SK-N-SH (cell line): Measurements from ENCODE around the gene GPC5. TPM values are rescaled to one million over a fixed set of nuclear protein-coding genes. Genes with fewer than 3 reads are reported as not detected.

Experiments used
- CTCF ChIA-PET: fragments of 300-600, 350-600 bp; formaldehyde crosslinking; extraction: SDS; loops from one replicate; lab custom pipeline; 2021; lab: Yijun Ruan, JAX
- POLR2A ChIA-PET: fragments of 350-600 bp; sonication (Branson Sonifier 250); formaldehyde crosslinking; extraction: SDS; loops from one replicate; lab custom pipeline; 2020; ENCODE audit warnings: antibody characterized with exemption, inconsistent platforms; lab: Yijun Ruan, JAX
- DNase-seq: peaks from one replicate; pipeline ENCODE4 v3.0.0; 2012
- H2AFZ ChIP-seq: fragments of 200-600 bp; sonication (generic); 2 replicates; pipeline ENCODE4 v1.8.1; 2016; ENCODE audit warnings: antibody characterized with exemption, mild to moderate bottlenecking, low read depth
- H3F3A ChIP-seq: fragments of 200-600 bp; sonication (generic); replicated peaks from 2 replicates; pipeline ENCODE3; 2016; ENCODE audit warnings: antibody characterized with exemption, mild to moderate bottlenecking; ENCODE audit not compliant: insufficient read depth
- H3K27ac ChIP-seq, 2 experiments: fragments of 200-500 bp in 1 of 2; fragments of 200-600 bp in 1 of 2; sonication (Bioruptor generic) in 1 of 2; sonication (generic), shearing (Covaris generic) in 1 of 2; 2 replicates each; pipeline versions ENCODE4 v1.5.1 to v1.6.1; 2014 to 2016; ENCODE audit warnings: low read depth in 2 of 2, inconsistent platforms in 1 of 2, low read length in 1 of 2, mild to moderate bottlenecking in 1 of 2, mixed read lengths in 1 of 2
- H3K27me3 ChIP-seq: fragments of 200-600 bp; sonication (generic), shearing (Covaris generic); 2 replicates; pipeline ENCODE4 v1.6.1; 2016; ENCODE audit warnings: mixed run types; ENCODE audit not compliant: insufficient read depth
- H3K36me3 ChIP-seq, 2 experiments: fragments of 200-500 bp in 1 of 2; fragments of 200-600 bp in 1 of 2; sonication (Bioruptor generic) in 1 of 2; sonication (generic) in 1 of 2; replicated peaks in 1 of 2; 2 replicates each; pipeline versions ENCODE3 to v1.5.1; 2014 to 2016; ENCODE audit warnings: low read length in 1 of 2, mild to moderate bottlenecking in 1 of 2; ENCODE audit not compliant: insufficient read depth in 2 of 2, control insufficient read depth in 1 of 2
- H3K4me1 ChIP-seq, 2 experiments: fragments of 200-500 bp in 1 of 2; fragments of 200-600 bp in 1 of 2; sonication (Bioruptor generic) in 1 of 2; sonication (generic), shearing (Covaris generic) in 1 of 2; 2 replicates each; pipeline versions ENCODE4 v1.5.1 to v1.6.1; 2014 to 2016; ENCODE audit warnings: low read depth in 1 of 2, low read length in 1 of 2, mixed run types in 1 of 2; ENCODE audit not compliant: insufficient read depth in 2 of 2, control insufficient read depth in 1 of 2
- H3K4me2 ChIP-seq: fragments of 200-600 bp; sonication (generic), shearing (Covaris generic); 2 replicates; pipeline ENCODE4 v1.6.1; 2017; ENCODE audit warnings: mixed run types
- H3K4me3 ChIP-seq, 2 experiments: fragments of 200-500 bp in 1 of 2; fragments of 200-600 bp in 1 of 2; sonication (Bioruptor generic) in 1 of 2; sonication (generic), shearing (Covaris generic) in 1 of 2; 2 replicates each; pipeline versions ENCODE4 v1.5.1 to v1.8.1; 2014 to 2016; ENCODE audit warnings: low read depth in 2 of 2, inconsistent platforms in 1 of 2, low read length in 1 of 2, mild to moderate bottlenecking in 1 of 2, mixed read lengths in 1 of 2, moderate library complexity in 1 of 2
- H3K79me2 ChIP-seq: fragments of 200-600 bp; sonication (generic); 2 replicates; pipeline ENCODE4 v1.8.1; 2017; ENCODE audit warnings: mild to moderate bottlenecking; ENCODE audit not compliant: insufficient read depth
- H3K9ac ChIP-seq: fragments of 200-600 bp; sonication (generic); 2 replicates; pipeline ENCODE4 v1.6.1; 2017; ENCODE audit warnings: mixed run types
- H3K9me2 ChIP-seq: fragments of 200-600 bp; sonication (generic); 2 replicates; pipeline ENCODE4 v1.6.1; 2017; ENCODE audit warnings: mixed run types
- H3K9me3 ChIP-seq: fragments of 200-600 bp; sonication (generic); 2 replicates; pipeline ENCODE4 v1.6.1; 2017; ENCODE audit warnings: mixed run types, mild to moderate bottlenecking, moderate library complexity
- H4K20me1 ChIP-seq: fragments of 200-600 bp; sonication (generic); 2 replicates; pipeline ENCODE4 v1.6.1; 2017; ENCODE audit warnings: mild to moderate bottlenecking, mixed run types; ENCODE audit not compliant: insufficient read depth
- FOXJ3 ChIP-seq: sonication (generic); formaldehyde crosslinking; IDR thresholded peaks from 2 replicates; pipeline ENCODE4 v1.5.1; 2020; ENCODE audit warnings: mild to moderate bottlenecking, missing genetic modification reagents
- MEF2A ChIP-seq: IDR thresholded peaks from 2 replicates; pipeline ENCODE4 v1.4.0; 2012; ENCODE audit warnings: low read depth, borderline replicate concordance
- MXI1 ChIP-seq: IDR thresholded peaks from 2 replicates; pipeline ENCODE4 v1.6.1; 2012; ENCODE audit warnings: mild to moderate bottlenecking, low read depth, low read length, improper control_type of control experiment
- NFIC ChIP-seq: IDR thresholded peaks from 2 replicates; pipeline ENCODE4 v1.4.0; 2012; ENCODE audit warnings: borderline replicate concordance
- RFX5 ChIP-seq: IDR thresholded peaks from 2 replicates; pipeline ENCODE4 v1.6.1; 2012; ENCODE audit warnings: mild to moderate bottlenecking, improper control_type of control experiment, low read length
- RXRA ChIP-seq: IDR thresholded peaks from 2 replicates; pipeline ENCODE4 v1.4.0; 2012; ENCODE audit warnings: low read depth, mild to moderate bottlenecking, borderline replicate concordance
- SIN3A ChIP-seq: IDR thresholded peaks from 2 replicates; pipeline ENCODE4 v1.6.1; 2012; ENCODE audit warnings: low read depth, mild to moderate bottlenecking, low read length, moderate library complexity, borderline replicate concordance
- TAF1 ChIP-seq: IDR thresholded peaks from 2 replicates; pipeline ENCODE4 v1.6.1; 2012; ENCODE audit warnings: low read depth, mild to moderate bottlenecking, low read length, moderate library complexity, borderline replicate concordance
- WGBS: methylation state at CpG from one replicate; pipeline ENCODE4 v1.1.6; 2017; ENCODE audit warnings: low lambda C conversion rate; 5-methylcytosine and 5-hydroxymethylcytosine counted together
- polyA plus RNA-seq, 3 experiments: library from polyadenylated mRNA; depleted of rRNA; stranded (reverse); fragments of >200 nt; gene quantifications; 2 replicates each; pipeline ENCODE4 v1.2.3, GENCODE V29; 2012
- TF ChIP-seq, protein P1 (sequence below): fragments of 150-350 bp; IDR thresholded peaks from 2 replicates; pipeline ENCODE4 v1.6.1; 2016; ENCODE audit warnings: mild to moderate bottlenecking, low read depth, low read length
- TF ChIP-seq, protein P2 (sequence below): fragments of 150-350 bp; IDR thresholded peaks from 2 replicates; pipeline ENCODE4 v1.6.1; 2017; ENCODE audit warnings: antibody characterized with exemption, low read length, low read depth, borderline replicate concordance
- TF ChIP-seq, protein P3 (sequence below): fragments of 200-600 bp; sonication (generic); IDR thresholded peaks from 2 replicates; pipeline ENCODE4 v1.6.1; 2017; ENCODE audit warnings: antibody characterized with exemption, mild to moderate bottlenecking, moderate library complexity
- TF ChIP-seq, protein P4 (sequence below): IDR thresholded peaks from 2 replicates; pipeline ENCODE4 v1.4.0; 2012; ENCODE audit warnings: low read depth

The GPC5 gene
- polyA plus RNA-seq, 1 of the 3 experiments (the other 2 are of a cell fraction): 0.03 TPM

DNA sequence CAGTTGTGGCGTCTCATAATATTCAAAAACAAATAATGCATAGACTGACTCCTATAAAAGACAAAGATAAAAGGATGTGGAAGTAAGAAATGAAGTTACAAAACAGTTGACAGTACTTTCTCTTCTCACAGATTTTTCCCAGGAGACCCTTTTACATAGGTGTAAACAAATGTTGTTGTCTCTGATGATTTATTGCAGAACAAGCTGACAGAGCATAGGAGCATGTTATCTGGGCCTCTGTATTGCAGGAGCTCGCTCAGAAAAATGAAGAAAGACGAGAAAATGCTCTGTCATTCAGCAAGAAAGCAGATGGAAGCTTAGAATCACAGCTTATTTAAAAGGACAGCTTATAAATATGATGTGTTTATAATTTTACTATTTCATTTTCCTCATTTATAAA is 1474.6 kb downstream of the GPC5 start:
- Histone ChIP-seq H3K27me3 (no peaks in the 10 kb centered on the region), H3K9me3 (no peaks in the 10 kb centered on the region), H3K36me3 (no peaks in the 10 kb centered on the region), H4K20me1 (no peaks in the 10 kb centered on the region)
- no peak for DNase-seq
- TF ChIP-seq NFIC (no peak), MEF2A (no peak)
- TF ChIP-seq, all 33 proteins: peak for 0
- Histone ChIP-seq H3K27ac (no peak overlapping the region), H3K9ac (no peak overlapping the region), H2AFZ (no peak overlapping the region), H3K9me2 (no peaks in the 10 kb centered on the region), H3K79me2 (no peaks in the 10 kb centered on the region), H3F3A (no peaks in the 10 kb centered on the region), H3K4me3 (no peak overlapping the region), H3K4me1 (no peaks in the 10 kb centered on the region), H3K4me2 (no peak overlapping the region)
- POLR2A ChIA-PET: no interaction called here
- WGBS: 38% methylated on average over 3 of the region's 3 CpGs
- CTCF ChIA-PET: interaction anchor here (0.7 kb wide), 1 partner anchor 114 kb away, joined by 3 read pairs; no protein-coding TSS in a partner anchor

DNA sequence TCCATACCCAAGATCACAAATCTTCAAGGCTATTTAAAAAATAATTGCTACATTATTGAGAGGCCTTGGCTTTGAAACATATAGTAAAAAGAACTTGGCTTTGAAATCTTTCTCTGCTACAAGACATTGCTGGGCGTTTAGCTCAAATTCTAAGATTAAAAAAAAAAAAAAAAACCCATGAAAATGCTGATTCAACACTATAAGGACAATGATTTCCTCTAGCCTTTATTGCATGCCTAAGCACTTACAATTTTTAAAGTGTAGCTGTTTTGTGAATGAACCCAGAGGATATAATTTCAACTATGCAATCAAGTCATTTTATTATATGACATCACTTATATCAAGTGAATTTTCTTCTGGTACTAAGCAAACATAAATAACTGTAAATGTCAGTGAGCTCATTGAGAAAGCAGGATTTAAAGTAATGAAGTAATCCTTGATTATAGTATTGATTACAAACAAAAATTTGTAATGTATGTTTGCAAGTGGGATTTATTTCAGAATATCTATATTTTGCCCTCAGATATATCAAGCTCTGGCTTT is 1488.2 kb downstream of the GPC5 start:
- Histone ChIP-seq H3K9ac (no peak overlapping the region), H4K20me1 (no peaks in the 10 kb centered on the region), H3F3A (no peaks in the 10 kb centered on the region), H3K36me3 (no peaks in the 10 kb centered on the region), H3K27me3 (no peaks in the 10 kb centered on the region), H3K9me3 (no peaks in the 10 kb centered on the region), H3K4me1 (no peaks in the 10 kb centered on the region), H3K4me3 (no peak overlapping the region), H3K4me2 (no peak overlapping the region), H3K79me2 (no peaks in the 10 kb centered on the region), H2AFZ (no peak overlapping the region), H3K27ac (no peak overlapping the region), H3K9me2 (no peaks in the 10 kb centered on the region)
- POLR2A ChIA-PET: no interaction called here
- DNase-seq: no peak
- no peak for TF ChIP-seq FOXJ3 (CRISPR knock-in tag)
- TF ChIP-seq RXRA: no peak
- no peak for TF ChIP-seq MXI1
- TF ChIP-seq, protein P1, sequence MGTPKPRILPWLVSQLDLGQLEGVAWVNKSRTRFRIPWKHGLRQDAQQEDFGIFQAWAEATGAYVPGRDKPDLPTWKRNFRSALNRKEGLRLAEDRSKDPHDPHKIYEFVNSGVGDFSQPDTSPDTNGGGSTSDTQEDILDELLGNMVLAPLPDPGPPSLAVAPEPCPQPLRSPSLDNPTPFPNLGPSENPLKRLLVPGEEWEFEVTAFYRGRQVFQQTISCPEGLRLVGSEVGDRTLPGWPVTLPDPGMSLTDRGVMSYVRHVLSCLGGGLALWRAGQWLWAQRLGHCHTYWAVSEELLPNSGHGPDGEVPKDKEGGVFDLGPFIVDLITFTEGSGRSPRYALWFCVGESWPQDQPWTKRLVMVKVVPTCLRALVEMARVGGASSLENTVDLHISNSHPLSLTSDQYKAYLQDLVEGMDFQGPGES: no peak
- TF ChIP-seq, protein P2, sequence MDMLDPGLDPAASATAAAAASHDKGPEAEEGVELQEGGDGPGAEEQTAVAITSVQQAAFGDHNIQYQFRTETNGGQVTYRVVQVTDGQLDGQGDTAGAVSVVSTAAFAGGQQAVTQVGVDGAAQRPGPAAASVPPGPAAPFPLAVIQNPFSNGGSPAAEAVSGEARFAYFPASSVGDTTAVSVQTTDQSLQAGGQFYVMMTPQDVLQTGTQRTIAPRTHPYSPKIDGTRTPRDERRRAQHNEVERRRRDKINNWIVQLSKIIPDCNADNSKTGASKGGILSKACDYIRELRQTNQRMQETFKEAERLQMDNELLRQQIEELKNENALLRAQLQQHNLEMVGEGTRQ: no peak
- TF ChIP-seq SIN3A: no peak
- TF ChIP-seq, protein P3, sequence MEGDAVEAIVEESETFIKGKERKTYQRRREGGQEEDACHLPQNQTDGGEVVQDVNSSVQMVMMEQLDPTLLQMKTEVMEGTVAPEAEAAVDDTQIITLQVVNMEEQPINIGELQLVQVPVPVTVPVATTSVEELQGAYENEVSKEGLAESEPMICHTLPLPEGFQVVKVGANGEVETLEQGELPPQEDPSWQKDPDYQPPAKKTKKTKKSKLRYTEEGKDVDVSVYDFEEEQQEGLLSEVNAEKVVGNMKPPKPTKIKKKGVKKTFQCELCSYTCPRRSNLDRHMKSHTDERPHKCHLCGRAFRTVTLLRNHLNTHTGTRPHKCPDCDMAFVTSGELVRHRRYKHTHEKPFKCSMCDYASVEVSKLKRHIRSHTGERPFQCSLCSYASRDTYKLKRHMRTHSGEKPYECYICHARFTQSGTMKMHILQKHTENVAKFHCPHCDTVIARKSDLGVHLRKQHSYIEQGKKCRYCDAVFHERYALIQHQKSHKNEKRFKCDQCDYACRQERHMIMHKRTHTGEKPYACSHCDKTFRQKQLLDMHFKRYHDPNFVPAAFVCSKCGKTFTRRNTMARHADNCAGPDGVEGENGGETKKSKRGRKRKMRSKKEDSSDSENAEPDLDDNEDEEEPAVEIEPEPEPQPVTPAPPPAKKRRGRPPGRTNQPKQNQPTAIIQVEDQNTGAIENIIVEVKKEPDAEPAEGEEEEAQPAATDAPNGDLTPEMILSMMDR: no peak
- TF ChIP-seq RFX5: no peak
- TF ChIP-seq, protein P4, sequence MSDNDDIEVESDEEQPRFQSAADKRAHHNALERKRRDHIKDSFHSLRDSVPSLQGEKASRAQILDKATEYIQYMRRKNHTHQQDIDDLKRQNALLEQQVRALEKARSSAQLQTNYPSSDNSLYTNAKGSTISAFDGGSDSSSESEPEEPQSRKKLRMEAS: no peak
- no peak for TF ChIP-seq TAF1
- WGBS: 53% methylated on average over 1 of the region's 1 CpG
- CTCF ChIA-PET: no interaction called here
